DMS 273 (cell line): ENCODE data around the gene SDK1.
A peak's percentile ranks its signal among the peaks of the same experiment; 100 is the strongest.

Experiments
- DNase-seq: peaks from one replicate; lab custom pipeline; 2025; ENCODE audit not compliant: unreplicated experiment; lab: John Stamatoyannopoulos, UW

Gene SDK1

GRCh38 chr7:4159761-4160554 lies 858.9 kb downstream of the SDK1 start:
- no peak for DNase-seq

DNA sequence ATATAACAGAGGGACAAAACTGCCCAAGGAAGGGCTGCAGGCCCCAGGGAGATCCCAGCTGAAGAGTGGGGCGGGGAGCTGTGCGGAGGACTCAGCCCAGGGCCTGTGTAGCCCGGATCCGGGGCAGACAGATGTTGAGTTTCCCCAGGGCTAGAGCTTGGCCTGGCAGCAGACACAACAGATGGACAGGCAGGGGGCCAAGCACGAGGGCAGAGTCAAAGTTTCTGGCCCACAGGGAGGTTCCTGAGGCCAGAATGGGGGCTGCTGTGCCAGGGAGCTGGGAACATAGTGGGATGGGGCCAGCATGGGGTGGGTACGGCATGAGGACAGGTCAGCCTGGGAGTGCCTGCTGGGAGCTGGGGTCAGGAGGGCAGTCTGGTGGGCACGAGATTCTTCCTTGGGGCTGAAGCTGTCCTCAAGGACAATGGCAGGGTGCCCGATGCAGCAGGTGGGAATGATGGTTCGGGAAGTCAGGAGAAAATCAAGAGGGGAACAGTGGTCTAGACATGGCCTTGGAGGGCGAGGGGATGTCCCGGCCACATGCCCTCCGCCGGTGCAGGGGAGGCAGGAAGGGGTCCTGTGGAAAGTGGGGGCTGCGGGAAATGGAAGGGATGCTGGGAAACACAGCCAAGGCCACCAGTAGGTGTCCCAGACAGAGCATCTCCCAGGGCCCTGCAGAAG lies 862.0 kb downstream of the SDK1 start:
- DNase-seq = peak; percentile 98

GRCh38 chr7:4163565-4164203 lies 862.6 kb downstream of the SDK1 start:
- peak; percentile 38 for DNase-seq

DNA sequence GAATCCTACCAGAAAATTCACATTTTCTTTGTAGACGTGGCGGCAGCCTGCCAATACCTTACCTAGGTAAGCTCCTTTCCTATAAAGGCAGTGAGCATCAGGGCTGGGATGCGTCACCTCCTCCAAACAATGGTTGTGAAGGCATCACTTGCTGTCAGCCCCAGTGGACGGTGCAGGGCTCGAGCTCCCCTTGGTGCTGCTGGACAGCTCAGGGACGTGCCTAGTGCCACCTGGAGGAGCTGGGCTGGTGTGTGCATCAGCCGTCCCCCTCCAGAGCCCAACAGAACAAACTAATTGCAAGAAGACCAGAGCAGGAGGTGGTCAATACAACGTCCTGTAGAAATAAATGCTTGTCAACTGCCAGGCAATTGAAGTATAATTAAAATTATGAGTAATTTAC lies 863.5 kb downstream of the SDK1 start:
- DNase-seq = no peak

GRCh38 chr7:4166340-4166739 lies 865.3 kb downstream of the SDK1 start:
- DNase-seq = no peak

- DNase-seq = no peak
Measured at GRCh38 chr7:4166807-4167206, 865.8 kb downstream of the SDK1 start.

GRCh38 chr7:4167385-4167910 lies 866.4 kb downstream of the SDK1 start:
- peak; percentile 36 for DNase-seq

DNA sequence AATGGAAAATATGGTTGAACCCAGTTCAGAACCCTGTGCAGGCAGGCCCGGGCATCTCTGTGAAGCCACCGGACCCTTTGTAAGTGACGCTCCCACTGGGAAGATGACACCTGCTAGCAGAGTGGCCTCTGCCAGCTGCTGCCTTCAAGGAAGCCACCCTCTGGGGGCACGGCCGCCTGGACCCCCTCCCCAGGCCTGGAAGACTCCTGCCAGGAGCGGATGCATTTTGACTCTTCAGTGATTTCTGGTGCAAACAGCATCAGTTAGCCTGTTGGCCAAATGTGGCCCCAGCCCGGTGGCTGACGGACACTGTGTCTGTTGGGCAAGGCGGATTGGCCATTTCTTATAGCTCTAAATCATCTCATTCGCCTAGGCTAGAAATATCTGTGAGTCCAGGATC lies 867.0 kb downstream of the SDK1 start:
- no peak for DNase-seq

GRCh38 chr7:4168541-4168940 lies 867.5 kb downstream of the SDK1 start:
- no peak for DNase-seq

DNA sequence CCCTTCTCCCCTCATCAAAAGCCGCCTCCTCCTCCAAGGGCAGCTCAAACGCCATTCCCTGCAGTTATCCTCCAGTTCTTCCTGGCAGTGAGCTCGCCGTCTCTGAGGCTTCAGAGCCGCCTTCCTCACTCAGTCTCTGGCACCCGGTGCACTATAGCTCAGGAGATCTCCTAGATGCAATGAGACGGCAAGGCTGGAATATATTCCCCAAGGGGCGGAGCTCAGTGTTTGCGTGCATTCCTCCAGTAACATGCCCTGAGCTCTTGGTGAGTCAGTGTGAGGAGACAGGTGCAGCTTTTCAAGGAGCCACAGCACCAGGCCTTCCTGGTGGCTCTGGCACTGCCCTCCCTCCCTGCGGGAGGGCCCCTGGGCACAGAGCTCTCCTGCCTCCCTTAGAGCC lies 868.4 kb downstream of the SDK1 start:
- no peak for DNase-seq

- no peak for DNase-seq
Measured at GRCh38 chr7:4170997-4171786, 870.1 kb downstream of the SDK1 start.

GRCh38 chr7:4172883-4173282 lies 871.8 kb downstream of the SDK1 start:
- DNase-seq = no peak

DNA sequence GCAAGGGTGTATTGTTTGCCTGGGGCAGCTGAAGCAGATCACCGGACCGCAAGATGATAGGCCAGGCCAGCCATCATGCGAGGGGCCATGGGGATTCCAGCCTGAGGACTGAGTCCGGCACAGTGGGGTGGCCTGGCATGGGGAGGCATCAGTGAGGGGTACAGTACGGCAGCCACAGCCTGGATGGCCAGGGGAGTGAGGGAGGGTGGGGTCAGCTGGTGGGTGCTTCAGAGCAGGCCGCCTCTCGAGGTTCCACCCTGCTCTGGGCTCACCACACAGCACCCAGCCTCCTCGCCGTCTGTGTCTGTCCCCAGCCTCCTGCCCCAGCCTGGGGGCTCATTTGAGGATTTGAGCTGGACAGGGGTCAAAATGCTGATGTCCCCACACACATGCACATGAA lies 872.6 kb downstream of the SDK1 start:
- DNase-seq = no peak

DNA sequence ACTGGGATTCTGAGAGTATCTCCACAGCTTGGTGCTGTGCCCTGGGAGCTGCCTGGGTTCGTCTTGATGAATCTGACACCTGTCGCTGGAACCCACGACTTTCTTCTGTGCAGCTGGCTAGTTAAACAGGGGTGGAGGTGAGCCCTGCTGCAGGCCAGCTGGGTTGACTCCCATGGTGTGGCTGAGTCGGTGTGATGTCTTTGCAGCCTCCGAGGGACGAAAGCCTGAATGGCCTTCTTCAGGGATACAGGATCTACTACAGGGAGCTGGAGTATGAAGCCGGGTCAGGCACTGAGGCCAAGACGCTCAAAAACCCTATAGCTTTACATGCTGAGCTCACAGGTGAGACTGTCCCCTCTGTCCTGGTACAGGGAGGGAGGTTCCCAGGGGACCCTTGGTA lies 873.0 kb downstream of the SDK1 start:
- no peak for DNase-seq

DNA sequence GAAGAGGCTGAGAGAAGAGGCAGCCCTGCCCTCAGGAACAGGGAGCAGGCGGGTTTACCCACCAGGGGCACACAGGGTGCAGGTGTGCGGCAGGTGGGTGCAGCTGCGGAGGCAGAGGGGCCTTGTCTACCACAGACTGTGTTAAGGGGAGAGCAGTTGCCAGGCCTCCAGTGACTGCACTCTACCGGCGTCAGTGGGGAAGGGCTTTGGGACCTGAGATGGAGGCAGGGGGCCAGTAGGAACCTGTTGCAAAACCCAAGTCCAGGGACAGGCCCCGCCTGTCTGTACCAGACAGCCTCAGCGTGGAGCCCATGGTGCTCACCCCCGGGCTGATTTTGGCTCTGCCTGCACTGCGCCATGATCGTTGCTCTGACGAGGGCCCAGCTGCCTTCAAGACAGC lies 873.4 kb downstream of the SDK1 start:
- no peak for DNase-seq

DNA sequence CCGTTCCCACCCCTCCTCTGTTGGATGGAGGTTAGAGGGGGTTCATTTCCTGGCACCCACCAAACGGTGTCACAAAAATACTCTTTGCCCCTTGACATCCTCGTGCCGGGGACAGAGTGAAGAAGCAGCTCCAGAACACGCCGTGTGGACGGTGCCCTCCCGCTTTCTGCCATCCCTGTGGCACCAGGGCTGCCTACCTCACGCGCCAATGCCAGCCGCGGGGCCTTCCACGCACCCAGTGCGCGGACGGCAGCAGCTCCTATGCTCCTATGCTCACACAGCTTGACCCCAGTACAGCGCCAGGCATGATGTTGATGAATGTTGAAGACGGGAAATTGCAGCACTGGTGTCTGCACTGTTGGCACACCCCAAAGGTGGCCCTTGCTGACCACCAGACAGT lies 873.8 kb downstream of the SDK1 start:
- DNase-seq = no peak

DNA sequence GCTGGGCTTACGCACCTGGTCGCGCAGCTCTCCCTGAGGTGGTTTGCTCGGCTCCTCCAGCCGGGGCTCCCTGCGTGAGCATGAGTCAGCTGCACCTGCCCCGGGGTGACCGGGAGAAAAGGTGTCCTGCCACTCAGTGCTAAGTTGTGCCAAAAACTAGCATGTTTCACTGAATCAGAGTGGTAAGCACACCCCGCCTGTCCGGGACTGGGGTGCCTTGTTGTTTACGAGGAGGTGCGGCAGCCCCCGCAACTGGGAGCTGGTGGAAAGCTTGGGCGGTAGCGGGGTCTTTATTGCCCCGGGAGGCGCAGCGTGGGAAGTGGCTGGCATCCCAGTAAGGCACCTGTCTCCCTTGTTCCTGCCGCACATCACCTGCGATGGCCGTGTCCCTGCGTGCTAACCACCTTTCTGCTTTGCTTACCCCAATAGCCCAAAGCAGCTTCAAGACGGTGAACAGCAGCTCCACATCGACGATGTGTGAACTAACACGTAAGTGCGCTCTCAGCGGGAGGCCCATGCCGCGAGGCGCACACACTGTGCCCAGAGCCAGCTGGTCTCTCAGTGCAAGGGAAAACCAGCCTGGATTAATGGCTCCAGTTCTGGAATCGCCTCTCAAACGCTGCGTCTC lies 874.4 kb downstream of the SDK1 start:
- no peak for DNase-seq

GRCh38 chr7:4177001-4177400 lies 875.9 kb downstream of the SDK1 start:
- DNase-seq = no peak

- DNase-seq = no peak
Measured at GRCh38 chr7:4178416-4178815, 877.4 kb downstream of the SDK1 start.

DNA sequence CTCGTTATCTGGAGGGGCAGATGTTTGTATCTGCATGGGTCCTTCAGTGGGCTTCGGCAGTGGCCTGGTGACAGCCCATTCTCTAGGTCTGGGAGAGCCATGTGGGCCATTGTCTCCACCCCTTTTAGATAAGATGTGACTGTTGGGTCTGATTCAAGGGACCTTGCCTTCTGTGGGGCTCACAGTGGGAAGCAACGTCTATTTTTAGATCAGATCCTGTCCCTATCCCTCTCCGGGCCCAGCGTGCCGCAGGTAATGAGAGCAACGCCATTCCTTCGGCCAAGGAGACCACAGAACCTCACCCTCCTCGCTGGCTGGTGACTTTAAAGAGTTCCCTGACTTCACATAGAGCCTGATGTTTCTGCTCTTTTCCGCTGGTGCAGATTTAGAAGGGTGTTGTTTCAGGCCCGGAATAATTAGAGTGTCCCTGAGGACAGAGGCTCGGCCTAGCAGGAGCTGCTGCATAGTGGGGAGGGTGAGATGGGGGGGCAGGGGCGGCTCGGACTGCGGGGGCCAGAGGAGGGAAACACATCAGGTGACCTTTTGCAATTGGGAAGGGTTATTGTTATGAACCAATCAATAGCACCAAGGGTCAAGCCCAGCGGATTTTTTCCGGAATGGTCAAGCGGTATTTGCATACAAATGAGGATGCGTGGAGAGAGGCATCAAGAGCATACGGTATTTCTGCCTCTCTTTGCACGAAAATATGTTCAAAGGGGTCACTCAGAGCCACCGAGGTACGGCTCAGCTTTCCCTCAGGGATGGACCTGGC lies 878.0 kb downstream of the SDK1 start:
- no peak for DNase-seq
